Loucy (cell line): ENCODE measurements around the gene MYO10.
"Not testable (repeated sequence)": the region's sequence is repeated elsewhere in the genome, so short reads cannot be mapped to it uniquely, and the experiment has no call there.

ENCODE experiments used
- H2AFZ ChIP-seq: fragments of 200-600 bp; sonication (generic); 2 replicates; pipeline ENCODE4 v1.6.0; 2016; ENCODE audit warnings: antibody characterized with exemption, mild to moderate bottlenecking, low read length, moderate library complexity
- H3F3A ChIP-seq: fragments of 200-600 bp; 2 replicates; pipeline ENCODE4 v1.6.0; 2016; ENCODE audit warnings: antibody characterized with exemption, low read depth, mild to moderate bottlenecking
- H3K27me3 ChIP-seq: fragments of 200-600 bp; sonication (generic); 2 replicates; pipeline ENCODE4 v1.6.1; 2014; ENCODE audit warnings: low read length, mild to moderate bottlenecking; ENCODE audit not compliant: insufficient read depth, poor library complexity, severe bottlenecking
- H3K36me3 ChIP-seq: fragments of 200-600 bp; sonication (generic); 2 replicates; pipeline ENCODE4 v1.6.1; 2016; ENCODE audit warnings: low read length; ENCODE audit not compliant: insufficient read depth
- H3K4me1 ChIP-seq: fragments of 200-600 bp; sonication (generic); 2 replicates; pipeline ENCODE4 v1.5.1; 2014; ENCODE audit warnings: low read length, mild to moderate bottlenecking; ENCODE audit not compliant: insufficient read depth, poor library complexity, severe bottlenecking
- H3K4me2 ChIP-seq: fragments of 200-600 bp; sonication (generic); 2 replicates; pipeline ENCODE4 v1.6.0; 2014; ENCODE audit warnings: antibody characterized with exemption, low read length, low read depth, mild to moderate bottlenecking; ENCODE audit not compliant: poor library complexity, severe bottlenecking
- H3K4me3 ChIP-seq: fragments of 200-600 bp; sonication (generic); 2 replicates; pipeline ENCODE4 v1.5.1; 2014; ENCODE audit warnings: low read length, mild to moderate bottlenecking, mixed read lengths; ENCODE audit not compliant: poor library complexity, severe bottlenecking
- H3K79me2 ChIP-seq: fragments of 200-600 bp; sonication (generic); 2 replicates; pipeline ENCODE4 v1.6.1; 2014; ENCODE audit warnings: low read length; ENCODE audit not compliant: insufficient read depth
- H3K9ac ChIP-seq: fragments of 200-600 bp; sonication (generic); 2 replicates; pipeline ENCODE4 v1.6.0; 2014; ENCODE audit warnings: mild to moderate bottlenecking, low read depth, low read length, moderate library complexity; ENCODE audit not compliant: poor library complexity, severe bottlenecking
- H3K9me2 ChIP-seq: fragments of 200-600 bp; sonication (generic); replicated peaks from 2 replicates; pipeline ENCODE4 v1.6.1; 2016; ENCODE audit warnings: low read depth, low read length, mixed read lengths
- H3K9me3 ChIP-seq: fragments of 200-600 bp; sonication (generic); 2 replicates; pipeline ENCODE4 v1.6.1; 2014; ENCODE audit warnings: mild to moderate bottlenecking, antibody characterized with exemption, low read length, low read depth; ENCODE audit not compliant: insufficient read depth
- H4K20me1 ChIP-seq: fragments of 200-600 bp; sonication (generic); 2 replicates; pipeline ENCODE4 v1.6.0; 2014; ENCODE audit warnings: antibody characterized with exemption, low read length, mild to moderate bottlenecking; ENCODE audit not compliant: insufficient read depth, poor library complexity, severe bottlenecking
- CTCF ChIP-seq: fragments of 200-600 bp; sonication (generic); conservative IDR thresholded peaks from 2 replicates; pipeline ENCODE4 v1.5.1; 2014; ENCODE audit warnings: mild to moderate bottlenecking, antibody characterized with exemption, low read length
- EZH2phosphoT487 ChIP-seq: fragments of 200-600 bp; IDR thresholded peaks from 2 replicates; pipeline ENCODE4 v1.6.1; 2018; ENCODE audit warnings: antibody characterized with exemption, mild to moderate bottlenecking, moderate library complexity, borderline replicate concordance

Gene MYO10

GRCh38 chr5:16757989-16758501 lies 178.0 kb downstream of the MYO10 start:
- no peak overlapping the region for H3K4me3 ChIP-seq
- no peaks in the 10 kb centered on the region for H3K27me3 ChIP-seq
- H2AFZ ChIP-seq = no peak overlapping the region
- H3K79me2 ChIP-seq = no peaks in the 10 kb centered on the region
- no peak overlapping the region for H3K9ac ChIP-seq
- no peak for TF ChIP-seq CTCF
- no peak for TF ChIP-seq EZH2phosphoT487
- H3K4me1 ChIP-seq = peaks cover 5% of the 10 kb centered on the region
- H3K36me3 ChIP-seq = no peaks in the 10 kb centered on the region
- no peaks in the 10 kb centered on the region for H3F3A ChIP-seq
- no peaks in the 10 kb centered on the region for H4K20me1 ChIP-seq
- no peak overlapping the region for H3K4me2 ChIP-seq
- no peaks in the 10 kb centered on the region for H3K9me3 ChIP-seq
- no peaks in the 10 kb centered on the region for H3K9me2 ChIP-seq

- H3K79me2 ChIP-seq, H3K9me3 ChIP-seq, H3K27me3 ChIP-seq, H3K4me1 ChIP-seq, H4K20me1 ChIP-seq, H3K9ac ChIP-seq, H3K4me3 ChIP-seq, H3F3A ChIP-seq, H3K9me2 ChIP-seq, H3K36me3 ChIP-seq, H2AFZ ChIP-seq, H3K4me2 ChIP-seq: not testable (repeated sequence)
Measured at GRCh38 chr5:16757577-16757976, 178.5 kb downstream of the MYO10 start.

- Histone ChIP-seq H4K20me1 (no peaks in the 10 kb centered on the region), H3K4me1 (peaks cover 5% of the 10 kb centered on the region), H3K36me3 (no peaks in the 10 kb centered on the region), H3F3A (no peaks in the 10 kb centered on the region), H3K4me3 (no peak overlapping the region), H3K9ac (no peak overlapping the region), H3K9me3 (no peaks in the 10 kb centered on the region; the same call in 1 of the 2 replicates), H2AFZ (no peak overlapping the region), H3K4me2 (no peak overlapping the region), H3K9me2 (no peaks in the 10 kb centered on the region), H3K79me2 (no peaks in the 10 kb centered on the region), H3K27me3 (no peaks in the 10 kb centered on the region)
- TF ChIP-seq EZH2phosphoT487 (no peak), CTCF (no peak)
Measured at GRCh38 chr5:16757146-16757545, 178.9 kb downstream of the MYO10 start.

GRCh38 chr5:16756692-16757091 lies 179.4 kb downstream of the MYO10 start:
- H3K9ac ChIP-seq = no peak overlapping the region
- no peaks in the 10 kb centered on the region for H3K9me2 ChIP-seq
- no peaks in the 10 kb centered on the region for H3K36me3 ChIP-seq
- H3K27me3 ChIP-seq = no peaks in the 10 kb centered on the region
- H3K4me3 ChIP-seq = no peak overlapping the region
- no peaks in the 10 kb centered on the region for H4K20me1 ChIP-seq
- H3K9me3 ChIP-seq = no peaks in the 10 kb centered on the region; the same call in 1 of the 2 replicates
- TF ChIP-seq CTCF = no peak
- H2AFZ ChIP-seq = no peak overlapping the region
- H3K79me2 ChIP-seq = no peaks in the 10 kb centered on the region
- no peak overlapping the region for H3K4me2 ChIP-seq
- no peaks in the 10 kb centered on the region for H3F3A ChIP-seq
- H3K4me1 ChIP-seq = peaks cover 5% of the 10 kb centered on the region
